ENCODE measurements around the gene RPL32. TPM values are rescaled to one million over a fixed set of nuclear protein-coding genes. Genes with fewer than 3 reads are reported as not detected.

RPL32 gene
- total RNA-seq, 1 experiment from 2014 or later, result 1,853 TPM

DNA sequence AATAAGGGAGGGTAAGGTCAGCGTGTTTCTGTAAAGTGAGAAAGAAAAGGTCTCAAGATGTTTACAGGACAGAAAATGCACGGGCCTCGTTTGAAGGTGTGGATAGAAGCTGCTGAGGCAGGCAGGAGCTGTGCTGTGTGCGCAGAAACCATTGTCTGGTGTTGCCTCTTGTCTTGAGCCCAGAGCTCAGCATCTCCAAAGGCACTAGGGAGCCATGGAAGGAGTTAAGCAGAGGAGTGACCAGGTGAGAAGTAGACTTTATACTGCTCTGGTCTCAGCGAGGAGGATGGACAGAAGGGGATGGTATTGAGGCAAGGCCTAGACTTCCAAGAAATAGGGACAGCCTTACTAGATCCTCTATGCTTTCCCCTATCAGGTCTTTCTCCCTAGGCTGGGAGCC lies 31.9 kb downstream of the RPL32 start:
- POLR2A ChIA-PET, result no interaction called here
- Histone ChIP-seq H3K9me3 (ENCODE audit: control insufficient read depth in 1 of 2, insufficient read depth in 1 of 2, low read depth in 1 of 2, low read length in 2 of 2) (no peaks in the 10 kb centered on the region), H3K9ac (ENCODE audit: low read length) (peak overlapping the region; percentile 50), H4K20me1 (ENCODE audit: insufficient read depth) (no peaks in the 10 kb centered on the region), H3K27me3 (ENCODE audit: insufficient read depth, low read length) (no peaks in the 10 kb centered on the region), H3K4me3 (replicated peaks in 1 of 2; ENCODE audit: low read depth in 1 of 2, low read length in 2 of 2) (peak overlapping the region; percentile 44 to 57), H3K4me2 (ENCODE audit: low read length) (peak overlapping the region; percentile 86), H2AFZ (ENCODE audit: low read depth, low read length, poor library complexity, severe bottlenecking) (no peak overlapping the region), H3K36me3 (ENCODE audit: control insufficient read depth in 1 of 2, insufficient read depth in 2 of 2, low read length in 2 of 2) (no peaks in the 10 kb centered on the region), H3K27ac (ENCODE audit: low read depth, low read length) (no peak overlapping the region), H3K4me1 (ENCODE audit: control insufficient read depth in 1 of 2, insufficient read depth in 2 of 2, low read length in 2 of 2) (peaks cover 9 to 16% of the 10 kb centered on the region in 2 experiments), H3K9me2 (ENCODE audit: insufficient read depth) (no peaks in the 10 kb centered on the region), H3K79me2 (ENCODE audit: insufficient read depth, low read length) (no peaks in the 10 kb centered on the region)
- RAD21 ChIA-PET (ENCODE audit: low non-redundant PET in 1 of 2, low total read pairs in 2 of 2, uncharacterized antibody in 2 of 2, unreplicated experiment in 2 of 2), result no interaction called here
- BruUV-seq (replicated peaks), result no TSS peak
- CTCF ChIA-PET, result interaction anchor here (1.1 to 2.4 kb wide), 8 partner anchors 8 to 103 kb away, joined by 3 to 22 read pairs (median 6); no protein-coding TSS in a partner anchor
- DNase-seq (ENCODE audit: low read depth, low spot score), result no peak
- no peak for ATAC-seq
- intact Hi-C loops (cut with micrococcal nuclease), result no loop called here
- TF ChIP-seq POLR2A (IDR thresholded peaks at IDR 0.05; ENCODE audit: borderline replicate concordance, extremely low read depth, insufficient read depth, insufficient read length) (no peak), CBX3 (IDR thresholded peaks at IDR 0.05; ENCODE audit: low read depth) (no peak), EZH2 (IDR thresholded peaks at IDR 0.05) (no peak), TCF7L2 (IDR thresholded peaks at IDR 0.05; ENCODE audit: borderline replicate concordance, extremely low read depth, insufficient read depth, insufficient read length) (no peak), ZNF274 (IDR thresholded peaks at IDR 0.05; ENCODE audit: low read depth, low read length) (no peak), FOSL1 (IDR thresholded peaks at IDR 0.05; ENCODE audit: low read depth) (no peak), CEBPB (IDR thresholded peaks at IDR 0.05; ENCODE audit: low read depth) (no peak), ZFX (IDR thresholded peaks at IDR 0.05) (no peak), SRF (IDR thresholded peaks at IDR 0.05; ENCODE audit: low read depth) (no peak), JUND (IDR thresholded peaks at IDR 0.05) (no peak), RAD21 (IDR thresholded peaks at IDR 0.05; ENCODE audit: low read depth) (no peak), SP1 (IDR thresholded peaks at IDR 0.05; ENCODE audit: low read depth) (no peak), EGR1 (IDR thresholded peaks at IDR 0.05; ENCODE audit: low read depth) (no peak)
- TF ChIP-seq, protein P1, sequence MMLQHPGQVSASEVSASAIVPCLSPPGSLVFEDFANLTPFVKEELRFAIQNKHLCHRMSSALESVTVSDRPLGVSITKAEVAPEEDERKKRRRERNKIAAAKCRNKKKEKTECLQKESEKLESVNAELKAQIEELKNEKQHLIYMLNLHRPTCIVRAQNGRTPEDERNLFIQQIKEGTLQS (IDR thresholded peaks at IDR 0.05), result no peak
- TF ChIP-seq, protein P2, sequence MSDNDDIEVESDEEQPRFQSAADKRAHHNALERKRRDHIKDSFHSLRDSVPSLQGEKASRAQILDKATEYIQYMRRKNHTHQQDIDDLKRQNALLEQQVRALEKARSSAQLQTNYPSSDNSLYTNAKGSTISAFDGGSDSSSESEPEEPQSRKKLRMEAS (IDR thresholded peaks at IDR 0.05), result no peak
